ENCODE data around the gene CTSW. TPM values are rescaled to one million over a fixed set of nuclear protein-coding genes. Genes with fewer than 3 reads are reported as not detected.
"Not testable (repeated sequence)": the region's sequence is repeated elsewhere in the genome, so short reads cannot be mapped to it uniquely, and the experiment has no call there.

The CTSW gene, protein sequence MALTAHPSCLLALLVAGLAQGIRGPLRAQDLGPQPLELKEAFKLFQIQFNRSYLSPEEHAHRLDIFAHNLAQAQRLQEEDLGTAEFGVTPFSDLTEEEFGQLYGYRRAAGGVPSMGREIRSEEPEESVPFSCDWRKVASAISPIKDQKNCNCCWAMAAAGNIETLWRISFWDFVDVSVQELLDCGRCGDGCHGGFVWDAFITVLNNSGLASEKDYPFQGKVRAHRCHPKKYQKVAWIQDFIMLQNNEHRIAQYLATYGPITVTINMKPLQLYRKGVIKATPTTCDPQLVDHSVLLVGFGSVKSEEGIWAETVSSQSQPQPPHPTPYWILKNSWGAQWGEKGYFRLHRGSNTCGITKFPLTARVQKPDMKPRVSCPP
- total RNA-seq (under 1 TPM; 0.22 to 0.64 (median 0.37) TPM), polyA plus RNA-seq (under 1 TPM; 0.08 to 0.91 (median 0.22) TPM)
- long read RNA-seq, donor 1: 0 reads
- long read RNA-seq, donor 2, partial matches to known transcripts: 0 of 3 reads
- long read RNA-seq, donor 2, other reads (novel, unspliced or antisense): 1 of 3 reads

DNA sequence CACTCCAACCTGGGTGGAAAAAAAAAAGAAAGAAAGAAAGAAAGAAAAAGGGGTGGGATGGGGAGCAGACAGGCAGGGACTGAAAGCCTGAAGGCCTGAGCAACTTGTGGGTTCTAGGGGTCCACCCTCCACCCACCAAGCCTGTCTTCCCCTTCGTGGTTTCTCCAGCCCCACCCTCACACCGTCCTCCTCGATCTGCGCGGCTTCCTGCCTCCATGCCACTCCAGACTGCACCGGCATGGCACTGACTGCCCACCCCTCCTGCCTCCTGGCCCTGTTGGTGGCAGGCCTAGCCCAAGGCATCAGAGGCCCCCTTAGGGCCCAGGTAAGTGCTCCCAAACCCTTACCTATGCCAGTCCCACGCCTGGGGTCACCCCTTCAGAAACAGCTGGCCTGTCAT, at the start of gene CTSW:
Gene CTSW, plus strand, starts transcription at position 221 of the 400 bp plus-strand sequence. Its CDS starts 18 bp downstream, at position 239.
- no peak within 1 kb of the TSS for H3K27ac ChIP-seq
- TF ChIP-seq CTCF (IDR thresholded peaks at IDR 0.05): no peak
- intact Hi-C loops (cut with DNase I): no loop called here
- ATAC-seq: no peak
- no peaks in the 10 kb centered on the region for H3K27me3 ChIP-seq (ENCODE audit: insufficient read depth in 3 of 3, low read length in 2 of 3)
- no peak for DNase-seq
- no peak within 1 kb of the TSS for H3K4me3 ChIP-seq
- no peaks in the 10 kb centered on the region for H3K4me1 ChIP-seq
- WGBS, 3 donors: 39 to 57% (median 52%) methylated on average over 7 of the region's 7 CpGs
- H3K9me3 ChIP-seq: no peaks in the 10 kb centered on the region
- peaks cover 9 to 25% of the 10 kb centered on the region in 2 donors for H3K36me3 ChIP-seq (ENCODE audit: insufficient read depth in 1 of 2, low read depth in 1 of 2)

GRCh38 chr11:65832231-65832630, 47.4 kb upstream of the CTSW start:
- ATAC-seq; DNase-seq; H3K36me3 ChIP-seq (ENCODE audit: insufficient read depth in 1 of 2, low read depth in 1 of 2); H3K9me3 ChIP-seq; H3K27ac ChIP-seq; intact Hi-C loops (cut with DNase I); H3K27me3 ChIP-seq (ENCODE audit: insufficient read depth in 3 of 3, low read length in 2 of 3); H3K4me3 ChIP-seq; H3K4me1 ChIP-seq: not testable (repeated sequence)

DNA sequence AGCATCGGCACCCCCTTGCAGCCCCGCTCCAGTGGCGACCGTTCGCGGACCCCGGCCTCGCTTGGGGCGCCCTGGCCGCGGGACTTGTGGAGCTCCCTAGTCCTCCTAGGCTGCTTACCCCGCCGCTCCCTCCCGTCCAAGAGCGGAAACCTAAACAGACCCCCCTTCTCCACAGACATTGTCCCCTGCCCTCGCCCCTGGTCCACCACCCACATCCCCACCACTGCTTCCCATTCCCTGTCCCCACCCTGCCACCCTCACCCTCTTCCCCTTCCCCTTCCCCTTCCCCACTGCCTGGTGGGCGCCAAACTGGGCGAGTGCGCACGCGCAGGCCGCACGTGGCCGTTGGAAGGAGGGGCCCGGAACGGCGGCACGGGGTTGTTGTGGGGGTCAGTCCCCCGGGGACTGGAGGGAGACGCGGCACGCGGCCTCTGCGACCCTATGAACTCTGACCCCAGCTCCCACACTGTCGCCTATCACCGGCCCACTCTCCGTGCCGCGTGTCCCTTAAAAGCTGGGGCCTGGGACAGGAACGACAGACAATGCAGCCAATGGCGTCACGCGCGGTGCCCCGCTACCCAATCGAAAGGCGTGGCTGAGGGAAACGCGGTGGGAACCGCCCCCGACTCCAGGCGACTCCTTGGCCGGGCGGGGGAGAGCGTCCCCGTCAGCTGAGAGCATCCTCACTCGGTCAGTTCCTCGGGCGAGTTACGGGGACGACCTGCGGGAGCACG, 46.2 kb upstream of the CTSW start, which contains the start of gene SNX32:
Gene SNX32, plus strand, starts transcription at position 667 of the 734 bp plus-strand sequence. CDS start 103 bp downstream, outside the sequence.
- Histone ChIP-seq H3K4me3 (peak within 1 kb of the TSS; percentile 73), H3K36me3 (ENCODE audit: insufficient read depth in 1 of 2, low read depth in 1 of 2) (no peaks in the 10 kb centered on the region), H3K9me3 (no peaks in the 10 kb centered on the region), H3K27ac (no peak within 1 kb of the TSS), H3K27me3 (ENCODE audit: insufficient read depth in 3 of 3, low read length in 2 of 3) (peaks cover 0 to 8% (median 0%) of the 10 kb centered on the region in 3 donors), H3K4me1 (peaks cover 5% of the 10 kb centered on the region)
- peak; percentile 99 to 100 (median 100) for ATAC-seq
- no peak for TF ChIP-seq CTCF (IDR thresholded peaks at IDR 0.05)
- intact Hi-C loops (cut with DNase I): no loop called here
- DNase-seq: peak; percentile 97
- WGBS, 3 donors: 0% methylated on average over 57 to 63 of the region's 63 CpGs

- Histone ChIP-seq H3K27me3 (ENCODE audit: insufficient read depth in 3 of 3, low read length in 2 of 3) (peaks cover 0 to 3% (median 0%) of the 10 kb centered on the region in 3 donors), H3K9me3 (no peaks in the 10 kb centered on the region), H3K27ac (no peak overlapping the region), H3K4me1 (peaks cover 5% of the 10 kb centered on the region), H3K36me3 (ENCODE audit: insufficient read depth in 1 of 2, low read depth in 1 of 2) (no peaks in the 10 kb centered on the region), H3K4me3 (peak overlapping the region; percentile 73)
- ATAC-seq (no peak), DNase-seq (no peak)
- 21 to 60% (median 22%) methylated on average over 6 of the region's 6 CpGs for WGBS, 3 donors
- TF ChIP-seq CTCF (IDR thresholded peaks at IDR 0.05): no peak
- intact Hi-C loops (cut with DNase I): no loop called here
These were observed 45.4 kb upstream of the CTSW start for GRCh38 chr11:65834202-65834601.

- WGBS, 3 donors: 92 to 96% (median 94%) methylated on average over 4 of the region's 4 CpGs
- no peak overlapping the region for H3K4me3 ChIP-seq
- no peaks in the 10 kb centered on the region for H3K36me3 ChIP-seq (ENCODE audit: insufficient read depth in 1 of 2, low read depth in 1 of 2)
- intact Hi-C loops (cut with DNase I): no loop called here
- DNase-seq (no peak), ATAC-seq (no peak)
- no peaks in the 10 kb centered on the region for H3K27me3 ChIP-seq (ENCODE audit: insufficient read depth in 3 of 3, low read length in 2 of 3)
- no peaks in the 10 kb centered on the region for H3K4me1 ChIP-seq
- no peak for TF ChIP-seq CTCF (IDR thresholded peaks at IDR 0.05)
- H3K9me3 ChIP-seq: no peaks in the 10 kb centered on the region
- H3K27ac ChIP-seq: no peak overlapping the region
These were observed 37.5 kb upstream of the CTSW start for GRCh38 chr11:65842144-65842543.
